Liver (tissue), 9 donors: ENCODE measurements around the gene TBC1D1. TPM values are rescaled to one million over a fixed set of nuclear protein-coding genes. Genes with fewer than 3 reads are reported as not detected.

Experiments
- DNase-seq: peaks from one replicate; pipeline ENCODE4 v3.0.0-alpha.2; 2017; ENCODE audit warnings: low spot score
- H3K27ac ChIP-seq, 2 donors: one replicate each; pipeline ENCODE4 v1.7.0; 2013; ENCODE audit warnings: inconsistent platforms in 2 of 2, low read length in 2 of 2, control low read depth in 1 of 2, low read depth in 1 of 2, mild to moderate bottlenecking in 1 of 2
- H3K27me3 ChIP-seq, 4 donors: one replicate each; pipeline versions ENCODE4 v1.6.1 to v1.7.0; 2013; ENCODE audit warnings: low read length in 3 of 4, inconsistent platforms in 1 of 4, mild to moderate bottlenecking in 1 of 4, moderate library complexity in 1 of 4; ENCODE audit not compliant: control insufficient read depth in 4 of 4, insufficient read depth in 4 of 4
- H3K36me3 ChIP-seq, 4 donors: one replicate each; pipeline versions ENCODE4 v1.6.1 to v1.7.0; 2013; ENCODE audit warnings: low read length in 3 of 4, mild to moderate bottlenecking in 3 of 4, low read depth in 1 of 4, moderate library complexity in 1 of 4; ENCODE audit not compliant: control insufficient read depth in 4 of 4, insufficient read depth in 3 of 4
- H3K4me1 ChIP-seq, 4 donors: one replicate each; pipeline versions ENCODE4 v1.6.1 to v1.7.0; 2013; ENCODE audit warnings: low read length in 3 of 4, mild to moderate bottlenecking in 3 of 4, moderate library complexity in 1 of 4; ENCODE audit not compliant: control insufficient read depth in 4 of 4, insufficient read depth in 4 of 4
- H3K4me3 ChIP-seq, 3 donors: one replicate each; pipeline versions ENCODE4 v1.6.1 to v1.7.0; 2013; ENCODE audit warnings: low read length in 3 of 3, control low read depth in 1 of 3, low read depth in 1 of 3, mild to moderate bottlenecking in 1 of 3
- H3K9ac ChIP-seq, 2 donors: one replicate each; pipeline ENCODE4 v1.7.0; 2013; ENCODE audit warnings: low read length in 2 of 2, mild to moderate bottlenecking in 2 of 2, moderate library complexity in 2 of 2, control low read depth in 1 of 2, low read depth in 1 of 2
- H3K9me3 ChIP-seq, 4 donors: one replicate each; pipeline versions ENCODE4 v1.6.1 to v1.7.0; 2013; ENCODE audit warnings: low read length in 3 of 4; ENCODE audit not compliant: control insufficient read depth in 4 of 4
- FOXA1 ChIP-seq: IDR thresholded peaks from 2 replicates; pipeline ENCODE4 v1.6.1; 2016; ENCODE audit warnings: antibody characterized with exemption
- GABPA ChIP-seq, 2 donors: IDR thresholded peaks in 1 of 2; conservative IDR thresholded peaks in 1 of 2; 2 replicates each; pipeline ENCODE4 v1.6.1; 2016; ENCODE audit warnings: antibody characterized with exemption in 2 of 2, mild to moderate bottlenecking in 1 of 2, moderate library complexity in 1 of 2
- HNF4A ChIP-seq, 2 donors: conservative IDR thresholded peaks; 2 replicates each; pipeline ENCODE4 v1.6.1; 2016; ENCODE audit warnings: antibody characterized with exemption in 2 of 2, mild to moderate bottlenecking in 2 of 2
- JUND ChIP-seq, 2 donors: IDR thresholded peaks; 2 replicates each; pipeline ENCODE4 v1.6.1; 2016; ENCODE audit warnings: antibody characterized with exemption in 2 of 2
- MAX ChIP-seq: IDR thresholded peaks from 2 replicates; pipeline ENCODE4 v1.6.1; 2016; ENCODE audit warnings: antibody characterized with exemption
- NR2F2 ChIP-seq: IDR thresholded peaks from 2 replicates; pipeline ENCODE4 v1.6.1; 2016; ENCODE audit warnings: antibody characterized with exemption
- RAD21 ChIP-seq, 2 donors: IDR thresholded peaks; 2 replicates each; pipeline ENCODE4 v1.6.1; 2016; ENCODE audit warnings: antibody characterized with exemption in 2 of 2, mild to moderate bottlenecking in 2 of 2
- RXRA ChIP-seq, 2 donors: IDR thresholded peaks; 2 replicates each; pipeline ENCODE4 v1.6.1; 2017 to 2018; ENCODE audit warnings: antibody characterized with exemption in 2 of 2, mild to moderate bottlenecking in 1 of 2
- SP1 ChIP-seq: IDR thresholded peaks from 2 replicates; pipeline ENCODE4 v1.6.1; 2018; ENCODE audit warnings: antibody characterized with exemption, mild to moderate bottlenecking
- TAF1 ChIP-seq: conservative IDR thresholded peaks from 2 replicates; pipeline ENCODE4 v1.6.1; 2016; ENCODE audit warnings: antibody characterized with exemption, mild to moderate bottlenecking
- YY1 ChIP-seq: IDR thresholded peaks from 2 replicates; pipeline ENCODE4 v1.6.1; 2016; ENCODE audit warnings: antibody characterized with exemption, mild to moderate bottlenecking
- WGBS: extraction: QIAGEN DNeasy Blood & Tissue Kit; methylation state at CpG from one replicate; pipeline ENCODE4 v1.1.7; 2013; 5-methylcytosine and 5-hydroxymethylcytosine counted together
- polyA plus RNA-seq, 2 donors: library from polyadenylated mRNA; stranded (reverse) in 1 of 2; unstranded in 1 of 2; fragments of 200-250 nt in 1 of 2; fragments of >200 nt in 1 of 2; fragmentation: Nextera tagmentation in 1 of 2; extraction: Ambion mirVana in 1 of 2; gene quantifications; one replicate each; pipeline versions ENCODE4 v1.2.1 to v1.2.3, GENCODE V29; 2013 to 2015
- total RNA-seq, 2 donors: library from RNA; depleted of rRNA; stranded (reverse); fragments of >200 nt; gene quantifications; one replicate each; pipeline ENCODE4 v1.2.3, GENCODE V29; 2014
- donor health status: healthy.
- donor health status: healthy.
- donor health status: healthy.
- donor health status: healthy.
- donor health status: healthy.

Gene TBC1D1
- total and polyA plus RNA-seq, 4 donors, result 15.6 to 41.4 (median 20.9) TPM

DNA sequence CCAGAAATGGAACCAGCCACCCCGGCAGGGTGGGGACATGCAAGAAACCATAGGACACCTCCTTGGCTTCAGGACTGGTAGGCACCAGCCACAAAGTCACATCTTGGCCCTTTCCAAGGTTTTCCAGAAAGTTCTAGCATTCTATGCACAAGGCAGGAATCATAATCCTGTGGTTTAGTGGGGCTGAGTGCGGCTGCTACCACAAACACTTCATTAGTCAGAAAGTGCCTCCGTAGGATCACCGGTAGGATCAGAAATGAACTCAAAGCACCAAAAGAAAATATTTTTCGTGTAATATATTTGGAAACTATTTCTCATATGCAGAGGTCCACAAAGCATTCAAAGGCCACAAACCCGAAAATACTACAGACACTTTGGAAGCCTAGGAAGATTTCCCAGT, 261.0 kb downstream of the TBC1D1 start:
- H3K27ac ChIP-seq, result no peak overlapping the region
- no peaks in the 10 kb centered on the region for H3K36me3 ChIP-seq
- no peak for DNase-seq
- TF ChIP-seq YY1 (no peak), JUND (IDR thresholded peaks at IDR 0.05) (no peak), TAF1 (no peak), RXRA (IDR thresholded peaks at IDR 0.05) (no peak)
- 95% methylated on average over 6 of the region's 6 CpGs for WGBS
- H3K27me3 ChIP-seq, result no peaks in the 10 kb centered on the region
- no peak overlapping the region for H3K9ac ChIP-seq
- no peak overlapping the region for H3K4me3 ChIP-seq
- no peaks in the 10 kb centered on the region for H3K9me3 ChIP-seq
- H3K4me1 ChIP-seq, result peaks cover 0 to 8% (median 0%) of the 10 kb centered on the region in 4 donors

GRCh38 chr4:38152305-38152704, 261.4 kb downstream of the TBC1D1 start:
- H3K27ac ChIP-seq, result no peak overlapping the region
- H3K4me3 ChIP-seq, result no peak overlapping the region
- 97% methylated on average over 1 of the region's 1 CpG for WGBS
- H3K9ac ChIP-seq, result no peak overlapping the region
- no peaks in the 10 kb centered on the region for H3K36me3 ChIP-seq
- H3K27me3 ChIP-seq, result no peaks in the 10 kb centered on the region
- no peaks in the 10 kb centered on the region for H3K9me3 ChIP-seq
- no peak for TF ChIP-seq SP1
- TF ChIP-seq HNF4A (conservative IDR thresholded peaks at IDR 0.05), result no peak
- no peak for TF ChIP-seq YY1
- no peak for TF ChIP-seq FOXA1
- no peak for TF ChIP-seq TAF1
- TF ChIP-seq JUND (IDR thresholded peaks at IDR 0.05), result no peak
- TF ChIP-seq NR2F2, result no peak
- TF ChIP-seq RAD21 (IDR thresholded peaks at IDR 0.05), result no peak
- no peak for TF ChIP-seq MAX
- peaks cover 0 to 8% (median 0%) of the 10 kb centered on the region in 4 donors for H3K4me1 ChIP-seq
- no peak for DNase-seq

- Histone ChIP-seq H3K27me3 (no peaks in the 10 kb centered on the region), H3K4me1 (peaks cover 0 to 8% (median 0%) of the 10 kb centered on the region in 4 donors), H3K9me3 (no peaks in the 10 kb centered on the region), H3K4me3 (no peak overlapping the region), H3K9ac (no peak overlapping the region), H3K36me3 (no peaks in the 10 kb centered on the region), H3K27ac (no peak overlapping the region)
- DNase-seq, result no peak
- no peak for TF ChIP-seq NR2F2
- no peak for TF ChIP-seq GABPA (IDR thresholded peaks at IDR 0.05 in 1 of 2, conservative IDR thresholded peaks at IDR 0.05 in 1 of 2)
- 93% methylated on average over 7 of the region's 7 CpGs for WGBS
These were observed 262.0 kb downstream of the TBC1D1 start for GRCh38 chr4:38152721-38153386.

DNA sequence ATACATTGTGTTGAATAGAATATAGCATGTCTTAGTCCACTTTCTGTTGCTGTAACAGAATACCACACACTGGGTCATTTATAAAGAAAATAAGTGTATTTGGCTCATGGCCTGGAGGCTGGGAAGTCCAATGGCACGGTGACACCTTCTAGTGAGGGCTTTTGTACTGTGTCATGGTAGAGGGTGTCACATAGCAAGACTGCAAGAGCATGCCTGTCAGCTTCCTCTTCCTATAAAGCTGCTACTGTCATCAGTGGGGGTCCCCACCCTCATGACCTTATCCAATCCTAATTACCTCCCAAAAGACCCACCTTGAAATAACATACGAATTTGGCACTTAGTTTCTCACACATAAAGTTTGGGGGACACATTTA, 262.5 kb downstream of the TBC1D1 start:
- WGBS, result 89% methylated on average over 2 of the region's 2 CpGs
- TF ChIP-seq HNF4A (conservative IDR thresholded peaks at IDR 0.05), result no peak

More for the DNA sequence above, 262.5 kb downstream of the TBC1D1 start:
- H3K4me1 ChIP-seq, result peaks cover 0 to 8% (median 0%) of the 10 kb centered on the region in 4 donors
- no peak overlapping the region for H3K27ac ChIP-seq
- H3K9me3 ChIP-seq, result no peaks in the 10 kb centered on the region
- H3K36me3 ChIP-seq, result no peaks in the 10 kb centered on the region
- no peaks in the 10 kb centered on the region for H3K27me3 ChIP-seq
- no peak overlapping the region for H3K4me3 ChIP-seq
- no peak overlapping the region for H3K9ac ChIP-seq
- DNase-seq, result no peak
